HG02943 (cell line): ENCODE measurements around the gene ZMYND10.
A peak's percentile ranks its signal among the peaks of the same experiment; 100 is the strongest.

Experiments used
- ATAC-seq: cut with Tn5 transposase; IDR thresholded peaks from one replicate; pipeline ENCODE4 v1.9.1; 2021; ENCODE audit warnings: mild to moderate bottlenecking, low read depth, moderate library complexity; ENCODE audit not compliant: unreplicated experiment

Gene ZMYND10

GRCh38 chr3:50292159-50293078, 53.1 kb downstream of the ZMYND10 start, which contains the start of gene IFRD2:
IFRD2 (minus strand) TSS chr3:50292429; CDS start chr3:50292274, 155 bp downstream.
- peak; percentile 87 for ATAC-seq
